Choroid plexus epithelial cell (primary cell): Measurements from ENCODE around the gene PLEKHH2.
"Not testable (repeated sequence)": the region's sequence is repeated elsewhere in the genome, so short reads cannot be mapped to it uniquely, and the experiment has no call there.

Source experiments
- DNase-seq: peaks from one replicate; pipeline ENCODE4 v3.0.0-alpha.2; 2010; ENCODE audit warnings: low read depth
- H3K4me3 ChIP-seq: 2 replicates; pipeline ENCODE4 v1.5.1; 2011; ENCODE audit warnings: low read depth, mild to moderate bottlenecking, control low read depth, low read length, moderate library complexity
- CTCF ChIP-seq: conservative IDR thresholded peaks from 2 replicates; pipeline ENCODE4 v1.5.1; 2011; ENCODE audit warnings: low read depth, mild to moderate bottlenecking, control low read depth, inconsistent platforms, low read length, moderate library complexity

PLEKHH2 gene

GRCh38 chr2:43616967-43617680 lies 19.9 kb upstream of the PLEKHH2 start:
- DNase-seq, result no peak
- H3K4me3 ChIP-seq, result no peak overlapping the region
- TF ChIP-seq CTCF, result no peak

- no peak overlapping the region for H3K4me3 ChIP-seq
- no peak for TF ChIP-seq CTCF
- no peak for DNase-seq
Observed at GRCh38 chr2:43619511-43619910, 17.5 kb upstream of the PLEKHH2 start.

GRCh38 chr2:43622931-43623451 lies 14.1 kb upstream of the PLEKHH2 start:
- H3K4me3 ChIP-seq, result no peak overlapping the region
- peak; percentile 50 for DNase-seq
- TF ChIP-seq CTCF, result no peak

- H3K4me3 ChIP-seq, result no peak overlapping the region
- TF ChIP-seq CTCF, result no peak
- no peak for DNase-seq
Observed at GRCh38 chr2:43631618-43632317, 5.3 kb upstream of the PLEKHH2 start.

- H3K4me3 ChIP-seq, result no peak overlapping the region
- peak; percentile 82 for DNase-seq
- no peak for TF ChIP-seq CTCF
Observed at GRCh38 chr2:43634604-43635306, 2.3 kb upstream of the PLEKHH2 start.

GRCh38 chr2:43636153-43636552 lies 907 bp upstream of the PLEKHH2 start:
- H3K4me3 ChIP-seq, DNase-seq: not testable (repeated sequence)

- no peak for TF ChIP-seq CTCF
- DNase-seq, result no peak
- H3K4me3 ChIP-seq, result peak overlapping the region; percentile 76
Observed at GRCh38 chr2:43636621-43637020, 439 bp upstream of the PLEKHH2 start.
